Fibroblast of skin of right biceps (primary cell): Measurements from ENCODE around the gene SLIT1.
A peak's percentile ranks its signal among the peaks of the same experiment; 100 is the strongest.
"Not testable (repeated sequence)": the region's sequence is repeated elsewhere in the genome, so short reads cannot be mapped to it uniquely, and the experiment has no call there.

Experiments used
- DNase-seq: peaks from one replicate; pipeline ENCODE4 v3.0.0-alpha.2; 2013

SLIT1 gene

DNA sequence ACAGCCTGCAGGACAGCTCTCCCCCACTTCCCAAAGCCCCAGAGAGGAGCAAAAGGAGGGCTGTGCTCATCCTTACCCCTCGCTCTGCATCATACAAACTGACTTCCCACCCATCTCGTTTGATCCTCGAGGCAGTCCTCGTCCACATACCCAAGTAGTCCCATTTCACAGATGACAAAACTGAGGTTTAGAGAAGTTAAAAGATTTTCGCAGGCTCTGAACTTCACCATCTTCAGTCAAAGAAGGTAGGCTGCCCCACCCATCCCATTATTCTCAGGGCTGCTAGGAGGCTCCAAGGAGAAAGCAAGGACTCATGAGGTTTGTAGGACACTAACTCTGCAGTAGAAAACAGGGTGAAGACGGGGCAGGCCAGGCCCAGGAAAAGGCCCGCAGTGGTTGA lies 147.1 kb downstream of the SLIT1 start:
- DNase-seq = no peak

DNA sequence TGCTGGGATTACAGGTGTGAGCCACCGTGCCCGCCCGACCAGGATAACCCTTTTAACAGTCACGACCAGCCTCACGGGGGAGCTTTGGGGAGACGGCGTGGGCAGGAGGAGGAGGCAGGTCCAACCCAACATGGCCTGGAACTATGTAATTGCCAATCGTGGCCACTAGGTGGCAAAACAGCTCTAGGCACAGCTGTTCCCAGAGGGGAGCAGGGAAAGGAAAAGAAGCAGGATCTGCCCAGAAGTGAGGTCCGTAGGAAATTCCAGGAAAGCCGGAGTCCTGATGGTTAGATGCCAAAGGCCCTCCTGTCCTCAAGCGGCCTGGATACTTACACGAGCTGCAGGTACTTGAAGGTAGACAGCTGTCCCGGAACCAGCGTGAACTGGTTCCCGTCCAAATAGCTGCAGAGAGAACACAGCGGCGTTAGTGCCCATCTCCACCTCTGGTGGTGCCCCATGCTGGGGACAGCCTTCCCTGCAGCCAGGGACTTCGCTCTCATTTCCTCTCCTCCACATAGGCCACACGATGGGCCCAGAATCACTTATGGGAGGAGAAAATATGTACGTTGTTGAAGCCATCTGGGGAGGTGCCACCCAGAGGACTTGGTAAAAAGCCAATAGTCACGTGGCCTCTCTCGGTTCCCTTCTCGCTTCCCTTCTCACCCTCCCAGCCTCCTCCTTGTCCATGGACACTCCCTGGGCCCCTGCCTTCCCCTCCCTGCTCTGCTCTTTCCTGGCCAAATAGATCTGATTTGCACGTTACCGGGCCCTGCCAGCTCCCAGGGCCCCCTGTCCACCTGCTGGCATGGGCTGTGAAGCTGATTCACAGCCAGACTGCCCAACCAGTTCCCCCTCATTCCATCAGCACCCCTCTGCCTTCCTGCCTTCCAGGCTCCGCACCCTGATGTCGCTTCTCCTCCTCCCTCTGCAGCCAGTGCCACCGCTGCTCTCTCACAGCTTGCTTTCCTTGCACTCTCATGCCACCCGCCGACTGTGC lies 148.1 kb downstream of the SLIT1 start:
- peak; percentile 77 for DNase-seq

DNA sequence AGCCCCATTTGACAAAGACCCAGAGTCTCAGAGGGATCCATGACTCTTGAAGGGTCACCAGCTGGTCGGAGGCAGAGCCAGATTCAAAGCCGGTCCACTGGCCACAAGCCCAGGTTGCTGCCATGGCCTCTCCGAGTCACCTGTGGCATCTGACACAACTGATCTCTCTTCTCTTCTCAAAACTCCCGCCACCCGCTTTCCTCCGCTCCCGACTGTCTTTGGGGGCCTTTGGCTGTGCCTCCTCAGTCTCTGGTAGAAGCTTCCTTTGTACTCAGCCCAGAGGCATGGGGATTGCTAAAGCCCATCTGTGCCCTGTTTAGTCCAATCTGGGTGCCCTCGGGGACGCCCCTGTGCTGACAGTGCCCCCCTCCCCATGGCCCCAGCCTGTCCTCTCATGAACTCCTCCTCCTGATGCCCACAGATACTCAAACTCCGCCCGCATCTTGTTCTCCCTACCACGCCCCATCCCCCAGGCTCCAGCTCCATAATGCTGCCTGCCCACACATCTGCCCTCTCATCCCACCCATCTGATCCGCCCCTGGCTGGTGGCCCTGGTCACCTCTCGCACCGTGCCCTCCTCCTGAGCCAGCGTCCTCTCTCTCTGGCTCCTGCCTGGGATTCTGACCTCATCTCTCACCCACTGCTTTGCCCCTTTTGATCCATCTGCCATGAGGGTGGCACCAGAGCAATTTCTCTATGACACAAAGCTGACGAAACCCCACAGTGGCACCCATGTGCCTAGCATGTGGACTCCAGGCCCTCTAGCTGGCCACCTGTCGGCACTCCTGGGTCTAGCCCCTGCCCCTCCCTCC lies 150.6 kb downstream of the SLIT1 start:
- no peak for DNase-seq

DNA sequence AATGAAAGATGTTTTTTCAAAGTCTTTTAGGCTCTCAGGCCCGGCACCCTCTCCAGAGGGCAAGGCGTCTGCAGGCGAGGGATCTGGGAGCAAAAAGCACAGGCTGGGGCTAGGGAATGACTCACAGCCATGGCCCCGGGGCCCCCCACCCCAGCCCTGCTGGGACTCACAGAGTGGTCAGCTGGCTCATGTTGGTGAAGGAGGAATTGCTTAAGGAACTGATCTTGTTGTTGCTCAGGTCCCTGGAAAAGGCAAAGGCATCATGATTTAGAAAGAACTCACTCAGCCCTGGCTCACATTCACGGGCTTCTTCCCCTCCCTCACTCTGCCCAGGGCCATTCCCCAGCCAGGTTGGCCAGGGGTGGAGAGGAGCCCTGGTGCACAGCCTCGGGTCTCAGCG lies 151.5 kb downstream of the SLIT1 start:
- no peak for DNase-seq

DNA sequence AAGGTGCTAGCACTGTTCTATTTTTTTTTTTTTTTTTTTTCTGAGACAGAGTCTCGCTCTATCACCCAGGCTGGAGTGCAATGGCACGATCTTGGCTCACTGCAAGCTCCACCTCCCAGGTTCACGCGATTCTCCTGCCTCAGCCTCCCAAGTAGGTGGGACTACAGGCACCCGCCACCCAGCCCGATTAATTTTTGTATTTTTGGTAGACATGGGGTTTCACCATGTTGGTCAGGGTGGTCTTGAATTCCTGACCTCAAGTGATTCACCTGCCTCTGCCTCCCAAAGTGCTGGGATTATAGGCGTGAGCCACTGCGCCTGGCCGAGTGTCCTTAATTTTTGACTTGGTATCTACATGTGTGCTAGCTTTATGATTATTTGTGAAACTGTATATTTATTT lies 151.9 kb downstream of the SLIT1 start:
- DNase-seq = not testable (repeated sequence)

- DNase-seq = no peak
Observed at GRCh38 chr10:97032624-97033023, 153.1 kb downstream of the SLIT1 start.

DNA sequence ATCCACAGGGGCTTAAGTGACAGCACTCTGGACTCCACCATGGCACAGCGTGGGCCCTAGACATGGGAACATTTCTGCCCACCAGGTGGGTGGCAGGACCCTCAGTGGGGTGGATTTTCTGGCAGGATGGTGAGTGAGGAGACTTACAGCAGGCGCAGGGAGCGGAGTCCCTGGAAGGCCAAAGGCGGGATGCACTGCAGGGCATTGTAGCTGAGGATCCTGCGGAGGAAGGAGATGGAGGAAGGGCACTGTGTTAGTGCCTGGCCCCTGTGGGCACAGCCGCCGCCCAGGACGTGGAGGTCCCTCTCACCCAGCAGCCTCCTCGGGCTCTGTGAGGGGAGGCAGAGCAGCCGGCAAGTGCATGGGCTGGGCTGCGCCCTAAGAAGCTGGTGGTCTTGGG lies 154.3 kb downstream of the SLIT1 start:
- no peak for DNase-seq

DNA sequence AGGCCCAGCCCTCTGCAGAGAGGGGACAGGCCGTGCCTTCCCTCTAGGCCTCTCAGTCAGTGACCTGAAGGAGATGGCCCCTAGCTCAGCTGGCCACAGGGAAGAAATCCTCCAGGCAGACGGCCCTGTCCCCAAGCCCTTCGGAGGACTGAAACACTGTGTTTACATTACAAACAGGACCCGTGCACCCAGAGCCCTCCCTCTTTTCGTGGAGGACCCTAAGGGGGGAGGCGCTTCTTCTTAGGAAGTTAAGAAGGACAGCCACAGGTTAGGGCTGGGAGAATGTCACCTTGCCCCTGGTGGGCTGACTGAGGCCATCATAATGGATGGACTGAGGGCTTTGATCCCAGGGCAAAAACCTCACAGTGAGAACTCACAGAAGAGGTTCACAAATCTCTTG lies 154.9 kb downstream of the SLIT1 start:
- DNase-seq = no peak

GRCh38 chr10:97029271-97029670 lies 156.5 kb downstream of the SLIT1 start:
- no peak for DNase-seq

DNA sequence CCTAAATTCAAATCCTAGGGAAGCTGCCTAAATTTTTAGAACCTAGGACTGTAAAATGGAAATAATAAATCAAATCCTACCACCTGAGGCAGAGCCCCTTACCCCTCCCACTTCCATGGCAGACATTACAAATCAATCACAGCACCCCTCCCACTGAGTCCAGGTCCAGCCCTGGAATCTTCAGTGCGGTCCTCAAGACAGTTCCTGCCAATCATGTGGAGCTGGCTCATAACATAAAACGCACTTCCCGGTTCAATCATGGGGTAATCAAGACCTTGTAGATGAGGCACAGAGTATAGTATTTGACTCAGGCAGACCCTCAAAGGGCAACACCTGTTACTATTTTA lies 157.0 kb downstream of the SLIT1 start:
- DNase-seq = no peak

DNA sequence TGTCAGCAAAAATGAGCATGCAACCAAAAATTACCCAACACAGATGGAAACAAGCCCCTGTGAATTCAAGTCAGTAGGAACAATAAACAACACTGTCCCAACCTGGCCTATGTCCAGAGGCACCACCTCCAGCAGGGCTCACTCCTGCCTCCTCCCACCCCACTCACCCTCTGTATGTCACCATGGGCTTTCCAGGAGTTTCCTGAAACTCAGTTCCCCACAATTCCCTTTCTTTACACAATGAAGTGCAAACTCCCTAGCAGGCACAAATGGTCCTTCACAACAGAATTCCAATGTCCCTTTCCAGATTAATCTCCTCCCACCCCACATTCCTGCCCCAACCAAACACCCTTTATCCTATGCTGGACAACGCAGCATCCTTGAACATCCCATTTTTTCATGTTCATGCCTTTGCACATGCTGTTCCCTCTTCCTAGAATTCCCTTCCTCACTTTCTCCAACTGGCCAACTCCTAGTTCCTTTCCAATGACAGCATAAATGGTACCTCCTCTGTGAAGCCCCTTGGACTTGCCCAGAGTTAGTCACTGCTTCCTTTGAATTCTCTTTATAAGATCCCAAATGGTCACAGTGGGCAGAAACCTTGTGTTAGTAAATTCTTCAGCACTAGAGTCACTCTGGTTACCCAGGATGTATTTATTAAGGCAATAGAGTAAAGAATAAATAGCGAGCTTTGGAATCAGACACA lies 157.5 kb downstream of the SLIT1 start:
- peak; percentile 69 for DNase-seq

DNA sequence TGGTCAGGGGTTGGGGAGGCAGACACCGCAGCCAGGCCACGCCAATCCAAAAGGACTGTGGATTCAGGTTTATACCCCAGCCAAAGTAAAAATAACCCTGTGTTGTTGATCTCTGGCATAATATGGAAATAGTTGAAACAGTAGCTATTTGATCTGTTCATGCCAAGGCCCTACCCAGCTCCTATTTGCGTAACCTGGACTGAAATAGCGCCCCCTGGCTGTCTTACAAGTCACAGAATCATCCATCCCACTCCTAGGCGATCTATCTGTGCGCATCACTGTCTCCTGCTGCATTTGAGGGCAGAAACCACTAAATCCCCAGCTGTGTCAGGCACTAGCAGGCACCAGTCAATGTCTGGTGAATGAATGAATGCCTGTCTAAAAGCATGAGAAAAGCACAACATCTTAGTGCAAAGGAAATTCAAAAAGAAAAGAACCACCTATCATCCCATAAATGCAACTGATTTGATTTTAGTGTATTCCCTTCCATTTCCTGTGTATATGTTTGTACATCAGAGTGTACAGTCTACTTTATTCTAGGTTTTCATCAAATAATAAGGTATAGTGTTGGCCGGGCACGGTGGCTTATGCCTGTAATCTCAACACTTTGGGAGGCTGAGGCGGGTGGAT lies 160.0 kb downstream of the SLIT1 start:
- peak; percentile 45 for DNase-seq

- peak; percentile 84 for DNase-seq
Observed at GRCh38 chr10:97024168-97025073, 161.3 kb downstream of the SLIT1 start.

DNA sequence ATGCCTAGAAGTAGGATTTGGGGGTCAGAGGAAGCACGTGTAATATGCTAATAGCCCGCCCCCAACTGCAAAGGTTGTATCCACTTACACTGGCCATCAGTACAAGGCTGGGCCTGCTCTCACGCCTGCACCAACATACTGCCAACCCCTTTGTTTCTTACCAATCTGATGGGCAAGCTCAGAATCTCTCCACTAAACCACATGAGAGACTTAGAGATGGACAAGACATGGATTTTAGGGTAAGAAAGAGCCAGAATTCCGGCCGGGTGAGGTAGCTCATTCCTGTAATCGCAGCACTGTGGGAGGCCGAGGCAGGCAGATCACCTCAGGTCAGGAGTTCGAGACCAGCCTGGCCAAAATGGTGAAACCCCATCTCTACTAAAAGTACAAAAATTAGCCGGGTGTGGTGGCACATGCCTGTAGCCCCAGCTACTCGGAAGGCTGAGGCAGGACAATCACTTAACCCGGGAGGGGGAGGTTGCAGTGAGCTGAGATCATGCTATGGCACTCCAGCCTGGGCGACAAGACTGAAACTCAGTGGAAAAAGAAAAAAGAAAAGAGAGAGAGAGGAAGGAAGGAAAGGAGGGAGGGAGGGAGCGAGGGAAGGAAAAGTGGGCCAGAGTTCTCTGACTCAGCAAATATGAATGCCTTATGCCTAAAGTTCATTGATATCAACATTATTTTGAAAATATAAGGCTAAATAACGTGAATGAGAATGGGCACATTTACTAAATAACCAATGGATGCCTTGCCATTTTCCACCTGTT lies 162.2 kb downstream of the SLIT1 start:
- DNase-seq = no peak

DNA sequence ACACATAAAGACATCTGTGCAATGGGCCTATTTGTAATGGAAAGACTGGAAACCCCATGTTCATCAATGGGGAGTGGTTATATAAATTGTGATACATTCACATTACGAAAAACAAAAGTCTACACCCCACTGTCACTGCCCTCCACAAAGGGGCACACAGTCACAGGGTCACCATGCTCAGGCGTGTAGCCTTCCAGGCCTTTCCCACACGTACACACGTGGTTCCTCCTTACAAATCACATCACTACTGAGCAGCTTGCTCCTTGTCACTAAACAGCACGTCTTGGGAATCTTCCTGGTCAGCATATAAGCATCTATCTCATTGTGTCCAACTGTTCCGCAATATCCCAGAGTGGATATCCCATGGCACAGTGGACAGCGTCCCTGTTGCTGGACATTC lies 163.1 kb downstream of the SLIT1 start:
- DNase-seq = no peak

DNA sequence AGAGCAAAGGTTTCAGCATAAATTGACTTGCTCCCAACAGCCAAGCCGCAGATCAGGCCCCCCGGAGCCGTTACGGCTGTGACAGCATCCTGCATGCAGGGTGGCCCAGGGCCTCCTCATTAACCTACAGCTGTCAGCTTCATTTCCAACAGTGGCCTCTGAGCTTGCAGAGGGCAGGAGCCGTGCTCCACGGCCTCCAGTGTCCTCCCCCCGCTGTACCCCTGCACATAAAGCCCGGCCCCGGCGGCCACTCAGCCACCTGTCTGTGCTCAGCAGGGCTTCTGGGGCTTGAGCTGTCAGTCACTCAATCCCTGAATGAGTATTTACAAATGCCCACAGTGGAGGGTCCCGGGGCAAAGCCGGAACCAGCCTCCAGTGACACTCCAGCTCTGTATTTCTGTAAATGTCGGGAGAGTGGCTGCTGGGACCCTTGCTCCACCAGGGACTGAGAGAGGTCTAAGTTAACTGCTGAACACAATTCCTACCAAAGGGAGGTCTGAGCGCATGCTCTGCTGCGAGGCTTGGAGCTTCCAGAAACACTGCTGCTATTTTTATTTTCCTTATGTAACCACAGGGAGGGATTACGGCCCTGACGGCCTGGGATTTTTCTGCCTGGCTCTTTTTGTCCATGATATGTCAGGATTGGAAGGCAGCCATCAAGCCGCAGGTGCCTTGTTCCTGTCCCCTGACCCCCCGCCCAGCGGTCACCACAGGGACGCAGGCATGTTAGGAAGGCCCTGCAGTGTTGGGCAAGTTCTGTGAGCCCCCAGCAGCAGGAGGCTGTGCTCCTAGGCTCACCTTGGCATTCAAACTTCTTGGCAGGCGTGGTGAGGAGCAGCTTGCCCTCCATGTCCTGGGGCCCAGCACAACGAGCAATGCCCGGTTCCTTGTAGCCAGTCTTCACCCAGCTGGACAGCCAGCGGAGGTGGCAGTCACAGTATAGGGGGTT lies 165.0 kb downstream of the SLIT1 start:
- peak; percentile 14 for DNase-seq

DNA sequence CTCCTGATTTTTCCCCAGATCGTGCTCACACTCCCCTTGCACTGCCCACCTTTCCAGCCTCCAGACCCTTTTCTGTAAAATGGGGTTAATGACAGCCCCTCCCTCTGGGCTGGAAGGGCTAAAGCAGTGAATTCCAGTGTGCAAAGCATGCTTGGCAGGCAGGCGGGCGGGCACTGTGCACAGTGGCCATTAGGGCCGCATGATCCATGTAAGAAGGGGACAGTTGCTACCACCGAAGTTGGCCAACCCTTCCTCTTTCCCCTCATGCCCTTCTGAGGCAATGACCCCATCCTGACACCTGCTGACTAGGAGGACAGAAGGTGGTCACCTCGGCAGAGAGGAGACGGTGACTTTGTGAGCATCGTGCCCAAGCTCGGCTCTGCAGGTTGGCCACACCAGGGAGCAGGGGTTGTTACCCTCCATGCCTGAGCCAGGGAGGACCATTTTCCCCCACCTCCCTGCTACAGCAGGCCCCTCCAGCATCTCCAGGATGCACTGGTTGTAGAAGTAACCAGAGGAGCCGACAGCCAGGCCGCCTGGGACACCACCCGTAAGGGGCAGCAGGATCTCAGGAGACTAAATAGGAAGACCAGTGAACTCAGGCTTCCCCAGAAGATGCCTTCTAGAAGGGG lies 166.4 kb downstream of the SLIT1 start:
- DNase-seq = no peak

DNA sequence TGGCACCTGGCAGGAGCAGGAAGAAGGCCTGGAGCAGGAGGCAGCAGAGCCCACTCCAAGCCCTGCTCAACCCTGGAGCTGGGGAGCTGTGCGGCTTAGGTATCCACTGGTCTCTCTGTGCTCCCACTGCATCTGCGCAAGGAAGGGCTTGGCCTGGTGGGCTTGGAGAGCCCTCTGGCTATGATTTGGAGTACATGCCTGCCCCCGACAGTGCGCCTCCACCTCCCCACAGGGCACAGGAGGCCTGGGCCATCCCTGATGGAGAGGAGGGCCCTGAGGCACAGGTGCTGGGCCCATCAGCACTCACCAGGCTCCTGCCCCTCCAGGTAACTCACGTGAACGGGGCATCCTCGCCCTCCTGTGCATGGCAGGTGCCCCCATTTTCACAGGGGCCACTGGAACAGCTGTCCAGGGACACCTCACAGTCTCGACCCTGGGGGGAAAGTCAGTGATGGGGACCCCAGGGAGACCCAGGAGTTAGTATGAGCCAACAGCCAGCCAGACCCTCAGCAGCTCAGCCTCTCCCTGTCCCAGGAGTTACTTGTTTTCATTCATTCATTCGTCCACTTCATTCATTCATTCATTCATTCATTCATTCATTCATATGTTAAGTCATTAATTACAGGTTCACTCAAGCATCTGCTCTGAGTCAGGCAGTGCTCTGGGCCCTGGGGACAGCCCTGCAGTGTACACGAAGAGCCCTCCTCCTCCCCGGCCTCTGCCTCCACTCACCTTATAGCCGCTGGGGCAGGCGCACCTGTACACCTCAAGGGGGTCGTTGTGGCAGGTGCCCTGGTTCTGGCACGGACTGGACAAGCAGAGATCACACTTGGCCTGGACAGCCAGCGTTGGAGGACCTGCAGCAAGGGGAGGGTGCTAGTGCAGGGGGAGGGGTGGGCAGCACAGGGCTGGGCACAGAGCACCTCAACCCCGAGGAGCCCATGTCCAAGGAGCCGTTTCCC lies 167.2 kb downstream of the SLIT1 start:
- DNase-seq = no peak
